Neuronal stem cell (in vitro differentiated cells): ENCODE measurements around the gene KLK4.

Experiments
- DNase-seq: peaks from one replicate; pipeline ENCODE4 v3.0.0-alpha.2; 2013; ENCODE audit warnings: low spot score
- H2AFZ ChIP-seq: one replicate; pipeline ENCODE4 v1.6.1; 2013; ENCODE audit warnings: mild to moderate bottlenecking, low read length, inconsistent platforms
- H2AK5ac ChIP-seq: 2 replicates; pipeline ENCODE4 v1.6.1; 2013; ENCODE audit warnings: low read depth, mild to moderate bottlenecking, inconsistent platforms, low read length, moderate library complexity, mixed read lengths
- H2BK120ac ChIP-seq: 2 replicates; pipeline ENCODE4 v1.6.1; 2013; ENCODE audit warnings: low read depth, mild to moderate bottlenecking, inconsistent platforms, low read length, moderate library complexity, mixed read lengths
- H2BK12ac ChIP-seq: one replicate; pipeline ENCODE4 v1.6.1; 2013; ENCODE audit warnings: low read length, inconsistent platforms
- H2BK15ac ChIP-seq: 2 replicates; pipeline ENCODE4 v1.6.1; 2013; ENCODE audit warnings: mild to moderate bottlenecking, low read length, inconsistent platforms, mixed read lengths
- H2BK5ac ChIP-seq: one replicate; pipeline ENCODE4 v1.6.1; 2013; ENCODE audit warnings: inconsistent platforms, mild to moderate bottlenecking, low read length, moderate library complexity
- H3K14ac ChIP-seq: one replicate; pipeline ENCODE4 v1.6.1; 2013; ENCODE audit warnings: low read length, inconsistent platforms
- H3K18ac ChIP-seq: 2 replicates; pipeline ENCODE4 v1.6.1; 2013; ENCODE audit warnings: low read length, inconsistent platforms
- H3K23ac ChIP-seq: 2 replicates; pipeline ENCODE4 v1.6.1; 2013; ENCODE audit warnings: low read depth, mild to moderate bottlenecking, mixed read lengths, low read length, inconsistent platforms; ENCODE audit not compliant: poor library complexity
- H3K27ac ChIP-seq: replicated peaks from 3 replicates; pipeline ENCODE4 v1.5.1; 2013; ENCODE audit warnings: low read length, inconsistent platforms
- H3K27me3 ChIP-seq, 3 experiments: 2 replicates each; pipeline ENCODE4 v1.6.1; 2013; ENCODE audit warnings: low read length in 3 of 3, mild to moderate bottlenecking in 2 of 3, inconsistent platforms in 1 of 3, low read depth in 1 of 3, mixed read lengths in 1 of 3, moderate library complexity in 1 of 3; ENCODE audit not compliant: control insufficient read depth in 3 of 3, insufficient read depth in 3 of 3
- H3K36me3 ChIP-seq, 2 donors: replicated peaks in 1 of 2; 2 replicates each; pipeline ENCODE4 v1.6.1; 2013; ENCODE audit warnings: low read length in 2 of 2; ENCODE audit not compliant: control insufficient read depth in 2 of 2, insufficient read depth in 2 of 2
- H3K4ac ChIP-seq: 2 replicates; pipeline ENCODE4 v1.6.1; 2013; ENCODE audit warnings: inconsistent platforms, mild to moderate bottlenecking, low read length, moderate library complexity
- H3K4me1 ChIP-seq, 2 donors: 1 replicate in 1 of 2; 2 replicates in 1 of 2; pipeline ENCODE4 v1.6.1; 2013; ENCODE audit warnings: low read length in 2 of 2, low read depth in 1 of 2; ENCODE audit not compliant: control insufficient read depth in 2 of 2, insufficient read depth in 1 of 2
- H3K4me2 ChIP-seq: one replicate; pipeline ENCODE4 v1.6.1; 2013; ENCODE audit warnings: mild to moderate bottlenecking, low read length, inconsistent platforms; ENCODE audit not compliant: insufficient read depth, poor library complexity, severe bottlenecking
- H3K4me3 ChIP-seq, 2 donors: 2 replicates each; pipeline ENCODE4 v1.5.1; 2013; ENCODE audit warnings: low read length in 2 of 2, mild to moderate bottlenecking in 2 of 2, inconsistent platforms in 1 of 2, moderate library complexity in 1 of 2
- H3K79me1 ChIP-seq: one replicate; pipeline ENCODE4 v1.6.1; 2013; ENCODE audit warnings: low read depth, mild to moderate bottlenecking, inconsistent platforms, low read length, moderate library complexity
- H3K9ac ChIP-seq: one replicate; pipeline ENCODE4 v1.6.1; 2013; ENCODE audit warnings: mild to moderate bottlenecking, low read depth, low read length, inconsistent platforms; ENCODE audit not compliant: poor library complexity
- H3K9me3 ChIP-seq, 2 donors: replicated peaks in 1 of 2; 2 replicates each; pipeline versions ENCODE3 to v1.6.1; 2013; ENCODE audit warnings: low read length in 2 of 2, mild to moderate bottlenecking in 2 of 2, inconsistent platforms in 1 of 2, low read depth in 1 of 2, mixed read lengths in 1 of 2, moderate library complexity in 1 of 2; ENCODE audit not compliant: control insufficient read depth in 2 of 2, insufficient read depth in 1 of 2
- H4K8ac ChIP-seq: one replicate; pipeline ENCODE4 v1.6.1; 2013; ENCODE audit warnings: low read depth, mild to moderate bottlenecking, inconsistent platforms, low read length, moderate library complexity
- H4K91ac ChIP-seq: one replicate; pipeline ENCODE4 v1.6.1; 2013; ENCODE audit warnings: low read length, low read depth, mild to moderate bottlenecking, inconsistent platforms; ENCODE audit not compliant: poor library complexity
- WGBS, 2 donors: extraction: QIAGEN DNeasy Blood & Tissue Kit; methylation state at CpG; one replicate each; pipeline ENCODE4 v1.1.7; 2013; ENCODE audit warnings: missing lambda C conversion rate in 2 of 2, mixed read lengths in 1 of 2; ENCODE audit not compliant: insufficient read length in 2 of 2, insufficient replicate concordance in 1 of 2; ENCODE audit errors: extremely low coverage in 2 of 2; 5-methylcytosine and 5-hydroxymethylcytosine counted together

Gene KLK4

GRCh38 chr19:50859849-50860248 is 51.3 kb downstream of the KLK4 start:
- peaks cover 0 to 56% (median 0%) of the 10 kb centered on the region in 3 experiments for H3K27me3 ChIP-seq
- H3K9me3 ChIP-seq: peaks cover 0 to 3% of the 10 kb centered on the region in 2 donors
- no peak overlapping the region for H2BK15ac ChIP-seq
- H2AFZ ChIP-seq: no peak overlapping the region
- H3K4me3 ChIP-seq: no peak overlapping the region
- H2BK12ac ChIP-seq: no peak overlapping the region
- H3K27ac ChIP-seq: no peak overlapping the region
- no peak overlapping the region for H3K23ac ChIP-seq
- no peak overlapping the region for H3K4me2 ChIP-seq
- H2AK5ac ChIP-seq: no peak overlapping the region
- H3K79me1 ChIP-seq: no peaks in the 10 kb centered on the region
- H3K36me3 ChIP-seq: no peaks in the 10 kb centered on the region
- H4K8ac ChIP-seq: no peak overlapping the region
- no peak overlapping the region for H3K14ac ChIP-seq
- no peaks in the 10 kb centered on the region for H3K4me1 ChIP-seq
- no peak overlapping the region for H3K9ac ChIP-seq
- H4K91ac ChIP-seq: no peak overlapping the region
- no CpG with 5 or more reads among the region's 4 CpGs for WGBS, 2 donors
- H3K18ac ChIP-seq: no peak overlapping the region
- no peak overlapping the region for H2BK120ac ChIP-seq
- H3K4ac ChIP-seq: no peak overlapping the region
- DNase-seq: no peak
- H2BK5ac ChIP-seq: no peak overlapping the region

- no peak overlapping the region for H4K91ac ChIP-seq
- no peak overlapping the region for H2BK120ac ChIP-seq
- H2BK15ac ChIP-seq: no peak overlapping the region
- no peak overlapping the region for H3K27ac ChIP-seq
- H3K9ac ChIP-seq: no peak overlapping the region
- H3K4me1 ChIP-seq: no peaks in the 10 kb centered on the region
- H2BK12ac ChIP-seq: no peak overlapping the region
- no peak overlapping the region for H3K4me2 ChIP-seq
- no peaks in the 10 kb centered on the region for H3K36me3 ChIP-seq
- peak overlapping the region; percentile 44 for H3K18ac ChIP-seq
- no CpG with 5 or more reads among the region's 7 CpGs for WGBS, 2 donors
- H2BK5ac ChIP-seq: peak overlapping the region; percentile 61
- H3K4ac ChIP-seq: no peak overlapping the region
- H2AFZ ChIP-seq: no peak overlapping the region
- H3K27me3 ChIP-seq: peaks cover 0 to 59% (median 0%) of the 10 kb centered on the region in 3 experiments
- no peak overlapping the region for H4K8ac ChIP-seq
- H3K79me1 ChIP-seq: no peaks in the 10 kb centered on the region
- H3K23ac ChIP-seq: no peak overlapping the region
- peaks cover 0 to 3% of the 10 kb centered on the region in 2 donors for H3K9me3 ChIP-seq
- no peak overlapping the region for H2AK5ac ChIP-seq
- no peak overlapping the region for H3K14ac ChIP-seq
- no peak overlapping the region for H3K4me3 ChIP-seq
- DNase-seq: no peak
These were observed 52.3 kb downstream of the KLK4 start for GRCh38 chr19:50858886-50859285.

- no peak overlapping the region for H3K18ac ChIP-seq
- no peaks in the 10 kb centered on the region for H3K79me1 ChIP-seq
- H3K4me3 ChIP-seq: no peak overlapping the region
- H2AK5ac ChIP-seq: no peak overlapping the region
- no peaks in the 10 kb centered on the region for H3K4me1 ChIP-seq
- no peak overlapping the region for H3K4me2 ChIP-seq
- H2AFZ ChIP-seq: no peak overlapping the region
- H3K9ac ChIP-seq: no peak overlapping the region
- H3K4ac ChIP-seq: no peak overlapping the region
- no peak overlapping the region for H4K91ac ChIP-seq
- no peak overlapping the region for H3K23ac ChIP-seq
- H3K27ac ChIP-seq: no peak overlapping the region
- no peak overlapping the region for H2BK12ac ChIP-seq
- H3K36me3 ChIP-seq: no peaks in the 10 kb centered on the region
- no peak overlapping the region for H4K8ac ChIP-seq
- no peak overlapping the region for H3K14ac ChIP-seq
- H3K9me3 ChIP-seq: peaks cover 0 to 3% of the 10 kb centered on the region in 2 donors
- whole genome bisulfite sequencing, 2 donors: no CpG with 5 or more reads among the region's 6 CpGs
- H2BK120ac ChIP-seq: no peak overlapping the region
- peaks cover 0 to 62% (median 0%) of the 10 kb centered on the region in 3 experiments for H3K27me3 ChIP-seq
- no peak for DNase-seq
- H2BK5ac ChIP-seq: no peak overlapping the region
- H2BK15ac ChIP-seq: no peak overlapping the region
These were observed 53.8 kb downstream of the KLK4 start for GRCh38 chr19:50857366-50857765.
